GM23338 (cell line): ENCODE measurements around the gene ABI2. TPM values are rescaled to one million over a fixed set of nuclear protein-coding genes. Genes with fewer than 3 reads are reported as not detected.

Source experiments
- ATAC-seq: fragments of 200-7000 bp; cut with Tn5 transposase; 3 replicates; pipeline ENCODE4 v1.9.1; 2020
- DNase-seq: peaks from one replicate; pipeline ENCODE4 v3.0.0-alpha.2; 2015; ENCODE audit warnings: low spot score
- H2AFZ ChIP-seq: fragments of 200-600 bp; sonication (generic); 2 replicates; pipeline ENCODE4 v1.8.0; 2016; ENCODE audit warnings: antibody characterized with exemption, mild to moderate bottlenecking, moderate library complexity
- H3F3A ChIP-seq: fragments of 200-600 bp; sonication (generic); replicated peaks from 2 replicates; pipeline ENCODE4 v1.8.0; 2017; ENCODE audit warnings: antibody characterized with exemption, mixed run types, low read depth
- H3K27ac ChIP-seq: fragments of 200-600 bp; sonication (generic); 2 replicates; pipeline ENCODE4 v1.6.1; 2016; ENCODE audit warnings: low read depth
- H3K27me3 ChIP-seq: fragments of 200-600 bp; sonication (generic); 2 replicates; pipeline ENCODE4 v1.8.0; 2016; ENCODE audit warnings: mild to moderate bottlenecking, mixed run types, moderate library complexity; ENCODE audit not compliant: insufficient read depth
- H3K36me3 ChIP-seq: fragments of 200-600 bp; sonication (generic); 2 replicates; pipeline ENCODE4 v1.8.0; 2016; ENCODE audit warnings: mild to moderate bottlenecking; ENCODE audit not compliant: insufficient read depth
- H3K4me1 ChIP-seq: fragments of 200-600 bp; sonication (generic); 2 replicates; pipeline ENCODE4 v1.8.0; 2016; ENCODE audit warnings: mild to moderate bottlenecking, moderate library complexity; ENCODE audit not compliant: insufficient read depth
- H3K4me2 ChIP-seq: fragments of 200-600 bp; sonication (generic); 2 replicates; pipeline ENCODE4 v1.7.1; 2017; ENCODE audit warnings: mixed run types
- H3K4me3 ChIP-seq: fragments of 200-600 bp; sonication (generic); 2 replicates; pipeline ENCODE4 v1.6.1; 2016; ENCODE audit warnings: mixed run types
- H3K79me2 ChIP-seq: fragments of 200-600 bp; sonication (generic); replicated peaks from 2 replicates; pipeline ENCODE4 v1.8.0; 2017; ENCODE audit warnings: mild to moderate bottlenecking; ENCODE audit not compliant: insufficient read depth
- H3K9me2 ChIP-seq: fragments of 200-600 bp; sonication (generic); 2 replicates; pipeline ENCODE4 v1.8.0; 2017; ENCODE audit not compliant: insufficient read depth
- H4K20me1 ChIP-seq: fragments of 200-600 bp; sonication (generic); replicated peaks from 2 replicates; pipeline ENCODE4 v1.8.0; 2017; ENCODE audit warnings: mild to moderate bottlenecking; ENCODE audit not compliant: insufficient read depth
- H3K27ac Mint-ChIP-seq: 2 replicates; pipeline ENCODE4 v1.8.0; 2020; ENCODE audit warnings: inconsistent platforms, mild to moderate bottlenecking, moderate library complexity, mixed read lengths
- H3K27me3 Mint-ChIP-seq: 3 replicates; pipeline ENCODE4 v1.8.0; 2022; ENCODE audit warnings: low read depth, mild to moderate bottlenecking, moderate library complexity, mixed read lengths, inconsistent platforms; ENCODE audit not compliant: insufficient read depth, poor library complexity
- H3K36me3 Mint-ChIP-seq: 3 replicates; pipeline ENCODE4 v1.8.0; 2021; ENCODE audit warnings: low read depth, mild to moderate bottlenecking, inconsistent platforms, moderate library complexity, mixed read lengths
- H3K4me1 Mint-ChIP-seq: 3 replicates; pipeline ENCODE4 v1.8.0; 2020; ENCODE audit warnings: mild to moderate bottlenecking, inconsistent platforms, mixed read lengths
- H3K4me3 Mint-ChIP-seq: 3 replicates; pipeline ENCODE4 v1.8.0; 2021; ENCODE audit warnings: moderate library complexity, mild to moderate bottlenecking, inconsistent platforms, mixed read lengths
- H3K9me3 Mint-ChIP-seq: 3 replicates; pipeline ENCODE4 v1.8.0; 2020; ENCODE audit warnings: moderate library complexity, mild to moderate bottlenecking, inconsistent platforms, mixed read lengths
- CREB1 ChIP-seq: fragments of 250-450 bp; sonication (Bioruptor Pico); IDR thresholded peaks from 2 replicates; pipeline ENCODE4 v1.5.0; 2020; ENCODE audit warnings: low read depth, mild to moderate bottlenecking, moderate library complexity
- CTCF ChIP-seq, 2 experiments: fragments of 200-600 bp in 1 of 2; sonication (generic) in 1 of 2; conservative IDR thresholded peaks; 2 replicates each; pipeline versions ENCODE4 v1.5.1 to v1.6.1; 2016 to 2017; ENCODE audit warnings: antibody characterized with exemption in 2 of 2, low read depth in 2 of 2, mild to moderate bottlenecking in 2 of 2, moderate library complexity in 1 of 2
- EZH2 ChIP-seq: fragments of 200-600 bp; sonication (generic); IDR thresholded peaks from one replicate; pipeline ENCODE4 v1.8.0; 2017; ENCODE audit warnings: antibody characterized with exemption, mild to moderate bottlenecking, low read depth; ENCODE audit not compliant: unreplicated experiment
- NANOG ChIP-seq: IDR thresholded peaks from 2 replicates; pipeline ENCODE4 v1.6.1; 2016; ENCODE audit warnings: antibody characterized with exemption, borderline replicate concordance
- POLR2AphosphoS5 ChIP-seq: IDR thresholded peaks from 2 replicates; pipeline ENCODE4 v1.6.1; 2016; ENCODE audit warnings: antibody characterized with exemption, low read depth
- ZNF114 ChIP-seq: fragments of 250-450 bp; sonication (Bioruptor Pico); IDR thresholded peaks from 2 replicates; pipeline ENCODE4 v1.5.0; 2020; ENCODE audit warnings: mild to moderate bottlenecking, moderate library complexity
- ZNF462 ChIP-seq: fragments of 250-450 bp; sonication (Bioruptor Pico); IDR thresholded peaks from 2 replicates; pipeline ENCODE4 v1.5.0; 2020; ENCODE audit warnings: mild to moderate bottlenecking, moderate library complexity
- long read RNA-seq: library from polyadenylated mRNA; unstranded; transcript quantifications from one replicate; pipeline ENCODE4 v2.0.0, GENCODE V29; 2020; ENCODE audit not compliant: unreplicated experiment
- polyA plus RNA-seq: library from polyadenylated mRNA; unstranded; fragments of >200 nt; fragmentation: Nextera tagmentation; extraction: Ambion mirVana; gene quantifications from 2 replicates; pipeline ENCODE4 v1.2.1, GENCODE V29; 2016
- total RNA-seq: library from RNA; depleted of rRNA; stranded (reverse); fragments of >200 nt; shearing (Covaris generic); gene quantifications from 2 replicates; pipeline ENCODE4 v1.2.3, GENCODE V29; 2014; rRNA removed
- TF ChIP-seq, protein P1 (sequence below): IDR thresholded peaks from 2 replicates; pipeline ENCODE4 v1.6.1; 2016; ENCODE audit warnings: antibody characterized with exemption

The ABI2 gene
- total RNA-seq (94.3 and 114 TPM in 2 replicates), polyA plus RNA-seq (37.2 and 46.5 TPM in 2 replicates)
- long read RNA-seq, full-length matches to known transcripts = 7 of 32 reads
- long read RNA-seq, partial matches to known transcripts = 1 of 32 reads
- long read RNA-seq, other reads (novel, unspliced or antisense) = 24 of 32 reads

GRCh38 chr2:203327901-203328759 lies at the start of gene ABI2:
Gene ABI2 (plus strand): TSS chr2:203328394. CDS start chr2:203328515, 121 bp downstream.
- Mint-ChIP-seq H3K27me3 (peaks cover 5% of the 10 kb centered on the region), H3K4me3 (peak within 1 kb of the TSS; percentile 95), H3K27ac (peak within 1 kb of the TSS; percentile 98), H3K9me3 (no peaks in the 10 kb centered on the region; the same call in 2 of the 3 replicates), H3K4me1 (peaks cover 27% of the 10 kb centered on the region), H3K36me3 (no peaks in the 10 kb centered on the region; the same call in 1 of the 3 replicates)
- H3K36me3 ChIP-seq = no peaks in the 10 kb centered on the region
- H3K9me2 ChIP-seq = no peaks in the 10 kb centered on the region
- TF ChIP-seq EZH2 = no peak
- TF ChIP-seq, protein P1, sequence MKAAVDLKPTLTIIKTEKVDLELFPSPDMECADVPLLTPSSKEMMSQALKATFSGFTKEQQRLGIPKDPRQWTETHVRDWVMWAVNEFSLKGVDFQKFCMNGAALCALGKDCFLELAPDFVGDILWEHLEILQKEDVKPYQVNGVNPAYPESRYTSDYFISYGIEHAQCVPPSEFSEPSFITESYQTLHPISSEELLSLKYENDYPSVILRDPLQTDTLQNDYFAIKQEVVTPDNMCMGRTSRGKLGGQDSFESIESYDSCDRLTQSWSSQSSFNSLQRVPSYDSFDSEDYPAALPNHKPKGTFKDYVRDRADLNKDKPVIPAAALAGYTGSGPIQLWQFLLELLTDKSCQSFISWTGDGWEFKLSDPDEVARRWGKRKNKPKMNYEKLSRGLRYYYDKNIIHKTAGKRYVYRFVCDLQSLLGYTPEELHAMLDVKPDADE = peak; percentile 60; the same call in 1 of the 2 replicates
- peak; percentile 72 for TF ChIP-seq CREB1 (CRISPR knock-in tag)
- TF ChIP-seq POLR2AphosphoS5 = peak; percentile 75
- peak within 1 kb of the TSS; percentile 98 for H3K27ac ChIP-seq
- H3K4me3 ChIP-seq = peak within 1 kb of the TSS; percentile 87
- no peaks in the 10 kb centered on the region for H3F3A ChIP-seq
- peaks cover 48% of the 10 kb centered on the region for H3K79me2 ChIP-seq
- DNase-seq = peak; percentile 96
- peak within 1 kb of the TSS; percentile 88 for H3K4me2 ChIP-seq
- H3K4me1 ChIP-seq = peaks cover 21% of the 10 kb centered on the region
- no peaks in the 10 kb centered on the region for H3K27me3 ChIP-seq
- peak within 1 kb of the TSS; percentile 63 for H2AFZ ChIP-seq
- peak; percentile 91 for ATAC-seq
- H4K20me1 ChIP-seq = peaks cover 11% of the 10 kb centered on the region; the same call in 1 of the 2 replicates

- H2AFZ ChIP-seq = no peak overlapping the region
- peaks cover 4% of the 10 kb centered on the region; the same call in 1 of the 2 replicates for H3F3A ChIP-seq
- no peak; the same call in 2 of the 3 replicates for ATAC-seq
- Mint-ChIP-seq H3K4me1 (no peaks in the 10 kb centered on the region), H3K9me3 (no peaks in the 10 kb centered on the region), H3K36me3 (peaks cover 30% of the 10 kb centered on the region; the same call in 2 of the 3 replicates), H3K27ac (no peak overlapping the region), H3K4me3 (no peak overlapping the region), H3K27me3 (no peaks in the 10 kb centered on the region)
- H3K4me2 ChIP-seq = no peak overlapping the region
- no peaks in the 10 kb centered on the region for H3K79me2 ChIP-seq
- no peaks in the 10 kb centered on the region for H3K27me3 ChIP-seq
- H3K4me3 ChIP-seq = no peak overlapping the region
- peaks cover 21% of the 10 kb centered on the region; the same call in 1 of the 2 replicates for H3K36me3 ChIP-seq
- no peaks in the 10 kb centered on the region for H3K9me2 ChIP-seq
- H3K4me1 ChIP-seq = no peaks in the 10 kb centered on the region
- H4K20me1 ChIP-seq = no peaks in the 10 kb centered on the region
- no peak for DNase-seq
- H3K27ac ChIP-seq = 0 out of 2 replicates have a peak overlapping the region, but pooled peaks have one; percentile 63
- TF ChIP-seq ZNF114 = no peak
- no peak for TF ChIP-seq POLR2AphosphoS5
- TF ChIP-seq CTCF (conservative IDR thresholded peaks at IDR 0.05; ENCODE audit: low read depth in 2 of 2) = no peak; a peak in 1 of 4 replicates
- no peak for TF ChIP-seq ZNF462 (CRISPR knock-in tag)
- TF ChIP-seq, protein P1 = no peak
- no peak for TF ChIP-seq NANOG
Measured at GRCh38 chr2:203279288-203279687, 48.9 kb upstream of the ABI2 start.
